NCI-H187 (cell line): ENCODE measurements around the gene WIZ.
A peak's percentile ranks its signal among the peaks of the same experiment; 100 is the strongest.
"Not testable (repeated sequence)": the region's sequence is repeated elsewhere in the genome, so short reads cannot be mapped to it uniquely, and the experiment has no call there.

Experiments used
- DNase-seq, 2 experiments: peaks; one replicate each; lab custom pipeline; 2025; lab: John Stamatoyannopoulos, UW

WIZ gene

GRCh38 chr19:15404097-15404779 is 45.5 kb downstream of the WIZ start:
- DNase-seq: no peak

DNA sequence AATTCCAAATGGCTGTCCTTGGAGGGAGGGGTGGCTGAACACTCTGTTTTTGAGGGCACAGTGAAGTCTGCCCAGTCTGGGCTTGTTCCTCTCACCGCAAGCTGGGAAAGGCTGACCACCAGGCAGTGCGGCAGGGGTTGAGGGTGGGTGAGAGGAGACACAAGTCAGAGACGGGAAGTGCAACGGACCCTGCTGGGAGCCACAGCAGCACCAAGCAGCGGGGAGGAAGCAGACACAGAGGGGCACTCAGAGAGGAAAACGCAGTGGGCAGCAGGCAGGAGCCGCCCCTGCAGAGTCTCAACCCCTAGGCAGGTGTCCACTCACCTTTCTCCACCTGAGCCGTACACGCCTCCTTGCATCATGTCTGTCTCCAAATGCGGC is 46.6 kb downstream of the WIZ start:
- DNase-seq: no peak

DNA sequence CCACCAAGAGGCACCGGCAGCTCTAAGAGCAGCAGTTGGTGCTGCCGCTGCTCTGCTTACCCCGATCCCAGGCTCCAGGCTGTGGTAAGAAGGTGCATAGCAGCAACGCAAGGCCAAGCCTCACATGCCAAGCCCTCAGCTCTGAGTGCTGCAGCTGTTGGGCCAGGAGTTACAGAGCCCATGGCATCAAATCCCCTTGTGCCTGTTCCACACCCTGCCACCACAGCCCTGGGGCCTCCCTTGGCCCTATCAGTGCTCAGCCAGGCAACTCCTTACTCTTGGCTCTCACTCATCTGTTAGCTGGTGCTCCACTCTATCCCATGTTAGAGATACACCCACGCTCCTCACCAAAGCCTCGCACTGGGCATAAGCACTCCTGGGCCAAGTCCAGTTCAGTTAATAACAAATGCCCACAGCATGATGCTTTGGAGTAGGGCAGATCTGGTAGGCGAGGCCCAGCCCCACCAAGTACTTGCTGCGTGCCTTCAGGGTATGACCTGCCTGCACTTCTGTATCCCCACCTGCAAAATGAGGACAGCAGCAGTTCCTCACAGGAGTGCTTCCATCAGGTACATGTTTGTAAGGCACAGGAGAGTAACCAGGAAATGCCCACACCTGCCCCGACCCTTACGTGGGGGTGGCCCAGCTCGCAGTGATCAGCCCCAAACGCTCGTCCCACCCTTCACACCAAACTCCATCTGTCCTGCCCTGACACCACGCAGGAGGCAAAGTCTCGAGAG is 47.2 kb downstream of the WIZ start:
- no peak for DNase-seq

GRCh38 chr19:15401397-15401710 is 48.4 kb downstream of the WIZ start:
- no peak for DNase-seq

DNA sequence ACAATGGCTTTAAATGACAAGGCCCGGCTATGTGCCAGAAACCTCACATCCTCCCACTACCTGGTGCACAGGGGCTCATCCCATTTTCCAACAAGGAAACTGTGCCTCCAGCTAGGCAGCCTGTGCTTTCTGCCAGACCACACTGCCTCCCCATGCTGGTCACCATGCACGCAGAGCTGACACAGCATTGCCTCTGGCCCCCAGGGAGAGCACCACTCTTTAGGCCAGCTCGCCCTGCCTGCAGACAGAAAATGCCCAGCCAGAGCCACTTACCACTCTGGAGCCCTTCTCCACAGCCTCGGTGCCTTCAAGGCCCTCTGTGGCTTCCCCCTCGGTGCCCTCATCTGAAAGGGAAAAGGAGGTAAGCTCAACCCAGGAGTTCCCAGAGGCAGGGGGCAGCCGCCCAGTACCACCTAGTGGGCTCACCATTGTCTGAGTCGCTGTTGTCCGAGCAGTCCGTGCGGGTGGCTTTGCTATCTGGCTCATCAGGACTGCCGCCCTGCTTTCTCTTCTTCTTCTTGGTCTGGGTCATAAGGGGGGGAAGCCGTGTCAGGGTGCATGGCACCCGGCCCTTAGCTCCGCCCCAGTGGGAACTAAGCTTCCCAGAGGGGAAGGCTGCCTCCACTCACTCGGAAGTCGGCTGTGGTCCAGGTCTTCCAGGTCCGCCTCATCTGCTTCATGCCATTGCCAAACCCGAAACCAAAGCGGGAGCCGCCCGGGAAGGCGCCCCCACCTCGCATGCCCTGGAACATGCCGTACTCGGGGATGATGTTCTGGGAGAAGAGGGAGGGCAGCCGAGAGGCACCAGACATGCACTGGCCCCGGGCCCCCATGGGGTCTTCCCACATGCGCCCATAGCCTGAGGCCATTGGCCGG is 49.0 kb downstream of the WIZ start:
- DNase-seq: no peak

GRCh38 chr19:15399635-15400034 is 50.1 kb downstream of the WIZ start:
- DNase-seq: no peak

DNA sequence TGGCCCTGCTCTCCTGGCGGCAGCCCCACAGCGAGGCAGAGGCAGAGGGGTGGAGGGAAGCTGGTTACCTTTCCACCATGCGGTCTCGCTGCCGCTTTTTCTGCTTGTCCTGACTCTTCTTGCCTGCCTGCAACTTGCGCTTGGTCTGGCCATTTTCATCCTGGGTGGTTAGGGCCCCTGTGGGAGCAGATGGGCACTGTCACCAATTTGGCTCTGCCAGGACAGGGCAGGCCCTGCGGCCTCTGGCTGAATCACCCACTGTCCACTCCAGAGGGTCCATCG is 50.6 kb downstream of the WIZ start:
- DNase-seq: no peak

DNA sequence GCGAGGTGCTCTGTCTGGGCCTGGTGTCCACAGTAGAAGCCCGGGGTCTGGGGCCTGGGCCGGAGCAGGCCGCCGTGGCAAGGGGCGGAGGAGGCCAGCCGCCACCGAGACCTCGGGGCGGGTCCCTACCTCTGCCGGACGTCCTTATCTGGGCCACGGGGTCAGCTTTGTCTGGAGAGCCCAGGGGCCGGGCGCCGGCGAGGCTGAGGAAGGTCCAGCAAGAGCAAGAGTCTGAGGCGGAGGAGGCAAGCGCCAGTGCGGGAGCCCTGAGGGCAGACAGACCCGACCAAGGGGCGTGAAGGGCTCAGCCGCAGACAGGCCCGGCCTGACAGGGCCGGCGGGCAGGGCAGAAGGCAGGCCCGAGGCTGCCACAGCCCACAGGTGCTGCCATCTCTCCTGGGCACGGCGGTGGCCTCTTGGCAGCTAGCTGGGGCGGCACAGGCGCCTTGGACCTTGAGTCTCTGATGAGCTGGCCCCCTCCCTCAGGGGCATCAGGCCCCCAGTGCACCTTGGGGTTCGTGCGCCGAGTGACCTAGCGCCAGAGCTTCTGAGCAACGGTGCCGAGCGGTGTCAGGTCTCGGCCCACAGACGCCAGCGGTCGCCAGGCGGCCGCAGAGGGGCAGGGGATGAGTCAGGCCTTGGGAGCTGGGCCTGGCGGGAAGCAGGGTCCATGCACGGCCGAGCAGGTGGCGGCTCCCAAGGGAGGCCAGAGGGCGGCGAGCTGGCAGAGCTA is 51.1 kb downstream of the WIZ start:
- no peak for DNase-seq

GRCh38 chr19:15397782-15398181 is 52.0 kb downstream of the WIZ start:
- DNase-seq: no peak

DNA sequence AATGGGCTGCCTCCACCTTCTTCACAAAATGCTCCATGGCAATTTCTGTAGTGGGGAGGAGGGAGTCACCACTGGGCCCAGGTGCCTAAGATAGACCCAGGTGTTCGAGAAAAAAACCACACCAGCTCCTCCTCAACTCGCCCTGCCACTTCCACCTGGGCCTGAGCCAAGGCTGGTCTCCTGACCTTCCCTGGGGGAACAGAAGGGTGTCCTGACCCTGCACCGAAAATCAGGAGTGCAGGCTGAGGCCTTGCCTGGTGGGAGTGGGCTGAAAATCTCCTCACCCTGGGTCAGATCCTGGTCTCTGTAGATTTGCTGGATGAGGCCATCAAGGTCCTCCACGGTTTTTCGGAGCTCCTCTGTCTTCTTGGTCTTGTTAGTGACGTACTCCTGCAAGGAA is 52.5 kb downstream of the WIZ start:
- DNase-seq: no peak

- no peak for DNase-seq
These were observed 53.3 kb downstream of the WIZ start for GRCh38 chr19:15396436-15396835.

DNA sequence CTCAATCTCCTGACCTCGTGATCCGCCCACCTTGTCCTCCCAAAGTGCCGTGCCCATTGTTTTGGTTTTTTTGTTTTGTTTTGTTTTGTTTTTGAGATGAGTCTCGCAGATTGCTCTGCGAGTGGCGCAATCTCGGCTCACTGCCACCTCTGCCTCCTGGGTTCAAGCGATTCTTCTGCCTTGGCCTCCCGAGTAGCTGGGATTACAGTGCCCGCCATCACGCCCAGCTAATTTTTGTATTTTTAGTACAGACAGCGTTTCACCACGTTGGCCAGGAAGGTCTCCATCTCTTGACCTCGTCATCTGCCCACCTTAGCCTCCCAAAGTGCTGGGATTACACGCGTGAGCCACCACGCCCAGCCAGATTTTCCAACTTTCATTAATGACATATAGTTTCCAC is 54.5 kb downstream of the WIZ start:
- not testable (repeated sequence) for DNase-seq

- DNase-seq: no peak
These were observed 55.3 kb downstream of the WIZ start for GRCh38 chr19:15394426-15394825.

- no peak for DNase-seq
These were observed 55.8 kb downstream of the WIZ start for GRCh38 chr19:15393963-15394362.

GRCh38 chr19:15390814-15391213 is 58.9 kb downstream of the WIZ start:
- no peak for DNase-seq

DNA sequence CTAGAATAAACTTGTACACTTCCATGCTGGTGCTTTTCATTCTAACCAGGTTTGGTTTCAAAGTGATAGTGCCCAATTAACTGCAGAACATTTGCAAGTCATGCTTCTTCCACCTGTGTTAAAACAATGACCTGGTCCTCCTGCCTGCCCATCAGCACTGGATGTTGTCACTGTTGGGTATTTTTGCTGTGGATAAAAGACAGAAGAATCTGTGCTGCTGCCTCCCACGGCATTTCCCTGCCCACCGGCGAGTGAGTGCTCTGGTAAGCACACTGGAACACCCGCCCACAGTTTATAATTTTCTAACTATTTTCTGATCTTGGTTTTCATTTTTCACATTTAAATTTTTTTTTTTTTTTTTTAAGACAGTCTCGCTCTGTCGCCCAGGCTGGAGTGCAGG is 67.9 kb downstream of the WIZ start:
- no peak for DNase-seq

GRCh38 chr19:15381429-15381828 is 68.3 kb downstream of the WIZ start:
- DNase-seq: no peak

GRCh38 chr19:15379999-15380647 is 69.6 kb downstream of the WIZ start:
- DNase-seq: peak in 1 of 2 experiments; percentile 39

DNA sequence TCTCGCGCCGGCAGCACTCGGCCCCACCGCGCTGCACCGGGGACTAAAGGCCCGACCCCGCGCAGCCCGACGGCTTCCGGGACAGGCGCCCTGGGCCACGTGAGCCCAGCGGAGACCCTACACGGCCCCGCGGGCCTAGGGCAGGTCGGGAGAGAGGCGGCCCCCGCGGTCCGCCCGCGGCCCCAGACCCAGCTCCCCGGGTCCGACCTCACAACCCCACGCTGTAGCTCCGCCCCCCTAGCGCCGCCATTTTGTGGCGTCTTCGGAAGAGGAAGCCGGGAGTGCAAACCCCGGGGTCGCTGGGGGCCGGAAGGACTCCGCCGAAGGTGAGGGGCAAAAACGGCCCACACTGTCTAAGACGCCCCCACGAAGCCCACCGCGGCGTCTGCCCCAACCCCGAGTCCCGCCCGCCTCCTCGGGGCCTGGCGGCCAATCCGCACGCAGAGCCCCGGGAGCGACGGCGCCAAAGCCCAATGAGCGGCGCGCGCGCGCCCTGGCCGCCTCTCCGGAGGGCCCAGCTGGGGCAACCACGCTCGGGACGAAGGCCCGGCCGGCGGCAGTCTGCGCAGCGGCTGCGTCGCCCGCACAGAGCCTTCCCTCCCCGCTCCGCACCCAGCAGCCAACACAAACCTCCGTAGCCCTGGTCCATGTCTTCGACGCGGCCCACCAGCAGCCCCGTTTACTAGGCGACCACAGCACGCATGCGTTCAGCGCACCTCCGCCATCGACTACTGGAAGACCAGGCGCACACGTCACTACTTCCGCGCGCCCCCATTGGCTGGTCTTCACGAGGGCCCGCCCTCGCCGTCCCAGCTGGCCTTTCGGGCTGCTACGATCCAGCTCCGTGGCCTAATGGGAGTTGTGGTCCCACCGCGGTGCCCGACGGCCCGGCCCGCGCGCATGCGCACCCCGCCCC is 70.4 kb downstream of the WIZ start, which contains the start of gene AKAP8:
Gene AKAP8, minus strand, starts transcription at position 705 of the 916 bp plus-strand sequence. Its CDS starts 56 bp downstream, at position 649.
- DNase-seq: peak; percentile 82 to 94

DNA sequence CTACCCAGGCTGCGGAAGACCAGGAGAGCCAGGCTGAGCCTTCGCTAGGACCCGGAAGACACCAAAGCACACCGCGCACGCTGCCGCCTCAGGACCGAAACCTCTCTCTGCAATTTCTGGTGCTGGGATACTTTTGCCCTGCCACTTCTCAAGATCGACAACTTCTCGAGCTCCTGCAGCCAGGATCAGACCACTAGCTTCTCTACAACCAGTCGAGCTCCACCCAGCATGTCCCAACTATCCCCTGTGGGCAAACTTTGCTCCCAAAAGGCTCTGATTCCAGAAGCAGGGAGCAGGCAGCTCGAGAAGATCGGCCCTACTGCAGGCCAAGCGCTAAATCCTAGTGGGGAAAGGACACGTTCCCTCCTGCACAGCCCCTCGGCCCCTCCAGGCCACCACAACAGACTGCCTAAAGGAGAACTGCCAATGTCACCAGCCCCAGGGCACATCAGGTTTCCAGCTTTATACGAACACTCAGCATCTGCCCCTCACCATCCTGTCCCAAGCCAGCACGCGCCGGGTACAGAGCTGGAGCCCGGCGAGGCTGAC is 71.1 kb downstream of the WIZ start:
- DNase-seq: no peak
